Measurements from ENCODE around the gene CHST15. TPM values are rescaled to one million over a fixed set of nuclear protein-coding genes. Genes with fewer than 3 reads are reported as not detected.

CHST15 gene
- total and polyA plus RNA-seq, 7 donors = 2.4 to 57.9 (median 29.9) TPM

Other genes with a start within 250 kb of the CHST15 start
- gene CPXM2, start 201.8 kb downstream of the CHST15 start, total RNA-seq = 100 to 1,000 TPM in 2 of 4 donors, 10 to 100 TPM in 2; 48.5 to 153 (median 106) TPM
- gene CPXM2, start 201.8 kb downstream of the CHST15 start, polyA plus RNA-seq = 1 to 10 TPM in 2 of 3 donors, under 1 TPM in 1; 0.69 to 6.7 (median 1.2) TPM

All from sigmoid colon (tissue), 7 donors.